ENCODE measurements around the gene SLK.

DNA sequence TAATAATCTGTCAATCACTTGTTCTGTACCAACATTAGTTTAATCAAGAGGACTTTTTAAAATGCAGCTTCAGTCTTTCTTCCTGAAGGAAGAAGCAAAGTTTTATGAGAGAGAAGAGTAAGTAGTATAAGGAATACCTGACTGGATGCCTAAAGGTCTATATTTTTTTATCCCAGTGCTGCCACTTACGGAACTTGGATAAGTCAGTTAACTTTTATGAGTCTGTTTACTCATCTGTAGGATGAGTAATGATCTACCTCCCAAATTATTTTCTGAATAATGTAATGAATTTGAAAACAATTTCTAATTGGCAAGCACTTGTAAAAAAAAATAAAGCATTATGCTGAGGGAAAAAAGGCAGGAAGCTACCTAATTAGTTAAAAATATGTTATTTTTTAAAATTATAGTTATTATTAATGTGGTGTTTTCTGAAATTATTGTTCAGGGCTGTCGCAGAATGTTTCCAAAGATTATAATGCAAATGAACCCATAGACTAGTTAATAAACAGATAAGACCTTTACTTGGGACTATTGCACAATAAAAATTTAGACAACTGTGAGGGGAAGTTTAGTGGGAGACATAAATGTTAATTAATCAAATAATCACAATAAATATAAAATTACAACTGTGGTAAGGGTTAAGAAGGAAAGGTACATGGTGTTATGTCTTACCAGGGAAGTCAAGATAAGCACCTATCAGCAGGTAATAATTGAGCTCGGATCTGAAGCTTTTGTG lies 24.6 kb downstream of the SLK start:
- TF ChIP-seq CTCF (conservative IDR thresholded peaks at IDR 0.05; ENCODE audit: low read length): no peak
- TF ChIP-seq EZH2phosphoT487 (IDR thresholded peaks at IDR 0.05; ENCODE audit: borderline replicate concordance): no peak
